Measurements from ENCODE around the gene GAS6.
"Not testable (repeated sequence)": the region's sequence is repeated elsewhere in the genome, so short reads cannot be mapped to it uniquely, and the experiment has no call there.

The GAS6 gene

DNA sequence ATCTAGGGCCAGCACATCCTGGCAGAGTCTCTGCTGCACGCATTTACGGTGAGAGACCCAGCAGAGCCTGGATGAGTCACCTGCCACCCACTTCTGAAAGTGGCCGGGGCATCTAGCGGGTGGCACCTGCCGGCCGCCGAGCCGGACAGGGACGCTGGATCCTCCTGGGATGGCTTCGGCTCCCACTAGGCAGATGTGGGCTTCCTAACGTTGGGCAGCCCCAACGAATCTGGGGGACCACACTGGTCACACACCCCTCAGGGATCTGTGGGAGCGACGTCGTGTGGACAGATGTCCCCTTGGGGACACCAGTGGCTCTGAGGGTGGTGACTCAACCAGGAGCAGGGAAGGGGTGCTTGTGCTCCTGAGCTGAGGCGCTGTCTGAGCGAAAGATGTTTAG is 72.7 kb downstream of the GAS6 start:
- DNase-seq (ENCODE audit: low spot score) = no peak

DNA sequence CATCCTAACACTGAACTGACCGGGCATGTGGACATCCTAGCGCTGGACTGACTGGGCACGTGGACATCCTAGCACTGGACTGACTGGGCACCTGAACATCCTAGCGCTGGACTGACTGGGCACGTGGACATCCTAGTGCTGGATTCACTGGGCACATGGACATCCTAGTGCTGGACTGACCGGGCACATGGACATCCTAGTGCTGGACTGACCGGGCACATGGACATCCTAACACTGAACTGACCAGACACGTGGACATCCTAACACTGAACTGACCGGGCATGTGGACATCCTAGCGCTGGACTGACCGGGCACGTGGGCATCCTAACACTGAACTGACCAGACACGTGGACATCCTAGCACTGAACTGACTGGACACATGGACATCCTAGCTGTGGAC is 73.9 kb downstream of the GAS6 start:
- not testable (repeated sequence) for DNase-seq (ENCODE audit: low spot score)

DNA sequence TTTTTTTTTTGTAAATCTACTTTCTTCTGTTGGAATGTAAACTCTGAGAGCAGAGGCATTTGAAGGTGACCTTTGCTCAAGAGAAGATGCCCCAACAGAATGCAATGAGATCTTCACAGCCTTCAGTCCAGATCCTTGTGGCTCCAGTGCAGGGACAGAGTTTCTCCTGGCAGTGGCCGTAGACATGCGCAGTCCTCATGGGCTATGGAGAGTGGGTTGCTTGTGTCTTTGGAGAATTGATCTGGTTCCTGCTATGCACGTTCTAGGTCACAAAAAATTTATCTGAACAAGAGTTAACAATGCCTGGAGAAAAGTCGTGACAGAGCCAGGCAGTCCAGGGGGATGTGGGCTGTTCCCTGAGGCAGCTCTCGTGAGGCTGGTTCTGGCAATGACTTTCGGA is 74.7 kb downstream of the GAS6 start:
- DNase-seq (ENCODE audit: low spot score) = no peak

DNA sequence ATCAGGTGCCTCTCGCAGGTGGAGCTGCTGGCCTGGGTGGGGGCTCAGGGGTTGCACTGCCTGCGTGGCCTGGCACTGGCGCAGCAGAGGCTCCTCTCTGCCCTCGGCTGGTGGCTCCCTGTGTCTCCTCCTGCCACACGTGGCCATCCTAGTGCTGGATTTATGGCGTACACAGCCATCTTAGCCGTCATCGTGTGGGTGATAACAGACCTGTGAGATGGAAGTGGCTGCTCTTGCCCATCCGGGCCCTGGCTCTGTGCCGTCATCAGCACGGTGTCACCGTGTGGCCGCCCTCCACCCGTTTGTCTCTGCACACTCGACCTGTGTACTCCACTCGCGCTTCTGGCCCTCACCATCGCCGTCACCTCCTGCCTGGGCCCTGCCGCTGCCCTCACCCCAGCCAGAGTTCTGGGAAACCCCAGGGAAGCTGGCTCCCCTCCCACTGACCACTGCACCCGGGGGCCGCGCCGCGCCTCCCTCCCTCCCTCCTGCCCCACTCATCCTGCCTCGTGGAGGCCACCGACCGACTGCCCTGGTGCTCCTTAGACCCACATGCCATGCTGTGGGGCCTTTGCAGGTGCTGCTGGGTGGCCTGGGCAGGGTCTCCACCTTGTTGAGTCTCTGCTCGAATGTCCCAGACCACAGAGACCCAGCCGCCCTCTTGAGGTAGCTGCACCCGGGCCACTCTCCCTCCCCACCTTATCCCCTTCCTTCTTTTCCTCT is 75.3 kb downstream of the GAS6 start:
- no peak for DNase-seq (ENCODE audit: low spot score)

DNA sequence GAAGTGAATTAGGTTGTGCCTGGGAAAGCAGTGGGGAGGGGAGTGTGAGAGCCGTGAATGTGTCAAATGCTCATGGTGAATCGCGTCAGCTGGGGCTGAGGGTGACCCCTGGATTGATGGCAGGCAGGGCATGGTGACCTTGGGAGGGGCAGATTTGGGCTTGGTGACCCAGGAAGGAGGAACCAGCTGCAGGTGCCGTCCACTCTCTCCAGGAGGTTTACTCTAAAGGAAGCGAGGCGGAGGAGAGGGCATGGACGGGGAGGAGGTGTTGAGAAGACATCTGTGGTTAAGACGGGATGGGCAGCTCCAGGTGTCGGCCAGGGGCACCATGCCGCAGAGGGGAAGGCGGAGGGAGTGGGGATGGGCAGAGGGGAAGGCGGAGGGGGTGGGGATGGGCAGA is 76.2 kb downstream of the GAS6 start:
- DNase-seq (ENCODE audit: low spot score) = no peak

DNA sequence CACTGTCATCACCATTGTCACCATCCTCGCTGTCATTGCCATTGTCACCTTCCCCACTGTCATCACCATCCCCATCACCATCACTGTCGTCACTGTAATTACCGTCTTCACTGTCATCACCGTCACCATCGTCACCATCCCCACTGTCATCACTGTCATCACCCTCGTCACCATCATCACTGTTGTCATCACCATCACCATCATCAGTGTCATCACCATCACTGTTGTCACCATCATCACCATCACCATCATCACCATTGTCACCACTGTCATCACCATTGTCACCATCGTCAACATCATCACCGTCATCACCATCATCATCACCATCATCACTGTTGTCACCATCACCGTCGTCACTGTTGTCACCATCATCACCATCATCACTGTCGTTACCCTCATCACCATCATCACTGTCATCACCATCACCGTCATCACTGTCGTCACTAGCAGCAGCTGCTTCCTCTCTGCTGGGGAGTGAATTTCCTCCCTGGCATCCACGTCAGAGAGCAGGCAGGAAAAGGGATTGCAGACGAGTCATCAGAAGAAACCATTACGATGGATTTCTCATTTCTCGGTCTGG is 77.5 kb downstream of the GAS6 start:
- DNase-seq (ENCODE audit: low spot score) = no peak

DNA sequence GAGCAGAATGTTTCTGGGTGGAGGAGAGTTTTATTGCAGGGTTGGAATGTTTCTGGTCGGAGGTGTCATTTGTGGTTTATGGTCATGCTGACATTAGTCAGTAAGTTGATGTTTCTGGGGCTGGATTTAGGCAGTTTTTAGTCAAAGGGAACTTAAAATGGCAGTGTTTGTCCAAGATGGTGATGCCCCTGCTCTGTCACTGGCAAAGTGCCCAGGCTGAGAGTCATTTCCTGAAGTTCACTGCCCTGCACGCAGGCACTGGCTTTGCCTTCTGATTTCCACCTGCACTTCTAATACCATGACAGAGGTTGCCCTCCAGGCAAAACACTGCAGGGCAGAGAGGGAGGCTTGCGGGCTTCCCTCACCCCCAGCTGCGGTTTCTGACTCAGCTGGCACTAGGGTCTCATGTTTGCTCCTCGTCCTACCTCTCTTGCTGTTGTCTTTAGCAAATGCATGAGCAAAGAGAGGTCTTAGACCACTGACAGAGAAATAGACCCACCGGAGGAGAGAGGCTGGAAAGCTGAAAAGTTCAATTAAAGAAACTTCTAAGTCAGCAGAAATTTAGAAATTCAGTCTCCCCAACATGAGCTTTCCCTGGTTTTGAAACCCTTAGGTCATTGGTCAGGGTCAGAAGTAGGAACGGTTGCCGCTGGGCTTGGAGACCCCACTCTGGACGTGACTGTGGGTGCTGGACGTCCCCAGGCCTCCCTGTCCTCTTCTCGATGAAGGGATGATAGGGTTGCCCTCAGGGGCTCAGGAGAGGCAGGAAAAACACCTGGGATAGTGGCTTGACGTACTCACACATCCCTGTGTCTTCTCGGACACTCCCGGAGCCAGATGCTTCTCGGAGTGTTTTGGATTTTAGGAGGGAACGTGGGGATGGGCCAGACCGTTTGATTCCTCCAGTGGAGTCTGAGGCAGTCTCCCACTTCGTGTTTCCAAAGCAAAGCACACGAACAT is 78.5 kb downstream of the GAS6 start:
- DNase-seq (ENCODE audit: low spot score) = no peak

DNA sequence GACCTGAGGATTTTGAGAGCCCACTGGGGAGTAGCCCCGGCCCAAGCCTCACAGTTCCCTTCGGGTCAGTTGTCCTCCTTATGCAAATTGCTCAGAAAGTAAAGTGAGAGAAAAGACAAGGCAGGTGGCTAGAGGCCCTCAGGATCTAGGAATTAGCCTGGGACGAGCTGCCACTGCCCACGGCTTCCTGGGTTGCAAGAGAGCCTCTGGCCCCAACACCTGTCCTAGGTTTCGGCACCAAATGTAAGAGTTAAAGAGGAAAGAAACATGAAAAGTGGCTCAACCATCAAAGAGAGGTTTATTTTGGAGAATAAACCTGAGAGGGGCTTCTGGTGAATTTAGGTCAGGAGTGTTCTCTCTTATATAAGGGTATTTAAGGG is 79.2 kb downstream of the GAS6 start:
- DNase-seq (ENCODE audit: low spot score) = no peak

DNA sequence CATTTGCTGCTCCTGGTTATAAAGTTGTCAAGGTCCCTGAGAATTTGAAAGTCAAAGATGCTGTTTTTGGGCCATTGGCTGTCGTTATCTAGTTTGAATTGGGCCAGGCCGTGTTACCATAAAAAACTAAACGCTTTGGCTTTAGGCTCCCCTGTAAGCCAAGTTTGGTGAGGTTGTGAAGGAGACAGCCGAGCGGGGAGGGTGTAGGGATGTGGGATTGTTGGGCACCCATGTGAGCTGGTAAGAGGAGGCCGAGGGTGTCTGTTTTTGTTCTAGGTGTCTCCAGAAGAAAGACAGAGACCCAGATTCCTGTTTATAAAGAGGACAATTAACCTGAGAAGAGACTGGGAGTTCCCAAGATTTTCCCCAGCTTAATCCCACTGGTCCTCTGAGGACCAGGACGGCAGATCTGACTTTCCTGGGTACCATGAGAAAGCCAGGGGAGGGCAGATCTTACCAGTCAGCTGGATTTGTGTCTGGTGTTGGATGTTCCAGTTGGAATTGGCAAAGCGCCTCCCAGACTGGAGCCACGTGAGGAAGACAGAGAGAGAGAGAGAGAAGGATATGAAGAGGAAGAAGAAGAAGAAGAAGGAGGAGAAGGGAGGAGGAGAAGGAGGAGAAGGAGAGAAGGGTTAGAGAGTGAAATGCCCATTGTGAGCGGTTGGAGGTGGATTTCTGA is 79.8 kb downstream of the GAS6 start:
- DNase-seq (ENCODE audit: low spot score) = no peak

DNA sequence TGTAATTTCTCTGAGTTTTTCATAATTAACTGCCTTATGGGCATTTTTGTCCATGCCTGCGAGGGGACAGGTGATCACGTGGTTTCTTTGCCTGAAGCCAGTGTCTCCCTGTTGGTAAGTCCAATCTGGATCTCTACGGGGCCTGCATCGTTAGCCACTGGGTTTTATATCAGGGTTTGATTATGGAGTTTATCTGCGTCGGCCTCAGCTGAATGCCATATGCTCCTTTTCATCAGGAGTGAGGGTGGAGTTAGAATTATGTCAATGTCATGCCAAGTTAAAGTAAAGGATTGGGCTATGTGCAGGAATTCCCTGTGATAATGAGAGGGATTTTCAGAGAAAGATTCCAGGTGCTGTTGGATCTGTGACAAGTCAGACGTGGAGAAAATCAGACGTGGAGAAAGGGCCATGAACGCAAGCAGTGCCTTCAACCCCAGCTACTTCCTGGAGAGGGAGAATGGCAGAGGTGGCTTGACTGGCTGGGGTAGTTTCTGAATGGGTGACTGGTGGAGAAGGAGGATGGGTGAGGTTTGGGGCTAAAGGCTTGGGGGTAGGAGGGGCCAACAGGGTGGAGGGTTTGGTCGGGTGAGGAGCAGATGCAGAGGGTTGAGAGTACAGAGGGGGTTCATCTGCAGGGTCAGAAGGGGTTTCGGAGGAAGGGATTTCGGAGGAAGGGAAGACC is 80.5 kb downstream of the GAS6 start:
- no peak for DNase-seq (ENCODE audit: low spot score)

DNA sequence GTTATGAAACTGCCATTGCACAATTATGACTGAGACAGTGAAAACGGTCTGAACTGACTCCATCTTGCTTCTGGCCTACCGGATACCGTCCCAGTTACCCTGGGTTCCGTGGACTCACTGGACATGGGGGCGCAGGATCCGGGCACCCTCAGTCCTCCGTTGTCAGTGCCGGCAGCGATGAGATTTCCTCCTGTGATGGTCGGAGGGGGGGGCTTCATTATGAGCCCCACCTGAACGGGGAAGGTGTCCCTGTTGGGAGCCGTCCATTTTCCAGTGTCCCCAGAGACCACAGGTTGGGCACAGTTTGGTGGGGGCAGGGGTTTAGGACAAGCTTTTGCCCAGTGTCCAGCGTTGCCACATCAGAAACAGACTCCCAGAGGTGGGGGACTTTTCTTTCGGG is 81.4 kb downstream of the GAS6 start:
- no peak for DNase-seq (ENCODE audit: low spot score)

DNA sequence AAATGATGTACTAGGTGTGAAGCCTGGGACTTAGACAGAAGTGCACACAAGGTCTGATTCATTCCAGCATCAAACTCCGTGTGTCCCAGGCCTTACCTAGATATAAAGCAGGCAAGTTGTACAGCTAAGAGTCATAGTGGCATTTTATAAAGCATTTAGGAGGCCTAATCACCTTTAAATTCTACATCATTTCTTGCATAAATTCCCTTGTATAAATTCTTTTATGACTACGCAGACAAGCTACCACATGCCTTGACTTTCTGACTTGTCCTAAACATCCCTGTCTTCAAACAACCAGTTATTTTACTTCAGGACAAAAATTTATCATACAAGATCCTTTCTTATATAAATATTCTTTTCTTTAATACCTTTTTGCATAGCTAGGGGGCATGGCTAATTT is 82.3 kb downstream of the GAS6 start:
- no peak for DNase-seq (ENCODE audit: low spot score)

DNA sequence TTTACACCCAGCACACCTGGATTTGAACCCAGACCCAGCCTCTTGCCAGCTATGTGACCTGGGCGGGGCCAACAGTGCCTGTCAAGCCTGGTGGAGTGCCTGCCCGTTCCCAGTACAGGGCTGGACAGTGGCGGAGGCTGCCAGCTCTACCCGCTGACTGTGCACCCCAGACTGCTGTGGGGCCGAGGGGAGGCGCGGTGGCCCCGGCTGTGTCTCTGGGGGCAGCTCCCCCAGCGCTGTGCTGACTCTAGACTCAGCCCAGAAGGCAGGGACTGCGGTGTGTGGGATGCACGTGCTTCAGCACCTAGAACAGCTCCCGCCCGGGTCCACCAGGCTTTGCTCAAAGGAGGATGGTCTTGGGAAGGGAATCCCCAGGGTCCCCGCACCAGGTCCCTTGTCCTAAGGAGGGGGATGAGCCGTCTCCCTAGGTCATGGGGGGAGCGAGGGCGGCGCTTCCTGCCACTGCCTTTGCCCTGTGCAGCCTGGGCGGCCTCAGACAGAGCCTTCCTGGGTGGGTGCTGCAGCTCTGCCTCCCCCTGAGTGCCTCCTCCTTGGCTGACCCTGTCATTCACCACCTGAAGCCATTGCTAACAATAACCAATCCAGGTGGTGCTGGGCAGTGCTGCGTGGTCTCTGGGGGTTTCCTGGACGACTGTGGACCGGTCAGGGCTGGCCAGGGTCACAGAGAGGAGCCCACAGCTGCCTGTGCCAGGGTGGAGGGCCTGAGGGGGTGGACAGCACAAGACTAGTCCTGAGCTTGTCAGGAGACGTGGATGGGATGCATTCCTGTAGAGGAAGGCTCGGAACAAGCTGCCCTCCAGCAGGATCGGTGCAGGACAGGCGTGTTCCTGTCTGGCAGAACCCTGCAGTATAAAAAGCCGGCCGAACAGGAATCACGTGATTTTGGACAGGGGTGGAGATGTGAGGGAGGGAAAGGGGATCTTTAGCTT is 86.3 kb downstream of the GAS6 start:
- no peak for DNase-seq (ENCODE audit: low spot score)

DNA sequence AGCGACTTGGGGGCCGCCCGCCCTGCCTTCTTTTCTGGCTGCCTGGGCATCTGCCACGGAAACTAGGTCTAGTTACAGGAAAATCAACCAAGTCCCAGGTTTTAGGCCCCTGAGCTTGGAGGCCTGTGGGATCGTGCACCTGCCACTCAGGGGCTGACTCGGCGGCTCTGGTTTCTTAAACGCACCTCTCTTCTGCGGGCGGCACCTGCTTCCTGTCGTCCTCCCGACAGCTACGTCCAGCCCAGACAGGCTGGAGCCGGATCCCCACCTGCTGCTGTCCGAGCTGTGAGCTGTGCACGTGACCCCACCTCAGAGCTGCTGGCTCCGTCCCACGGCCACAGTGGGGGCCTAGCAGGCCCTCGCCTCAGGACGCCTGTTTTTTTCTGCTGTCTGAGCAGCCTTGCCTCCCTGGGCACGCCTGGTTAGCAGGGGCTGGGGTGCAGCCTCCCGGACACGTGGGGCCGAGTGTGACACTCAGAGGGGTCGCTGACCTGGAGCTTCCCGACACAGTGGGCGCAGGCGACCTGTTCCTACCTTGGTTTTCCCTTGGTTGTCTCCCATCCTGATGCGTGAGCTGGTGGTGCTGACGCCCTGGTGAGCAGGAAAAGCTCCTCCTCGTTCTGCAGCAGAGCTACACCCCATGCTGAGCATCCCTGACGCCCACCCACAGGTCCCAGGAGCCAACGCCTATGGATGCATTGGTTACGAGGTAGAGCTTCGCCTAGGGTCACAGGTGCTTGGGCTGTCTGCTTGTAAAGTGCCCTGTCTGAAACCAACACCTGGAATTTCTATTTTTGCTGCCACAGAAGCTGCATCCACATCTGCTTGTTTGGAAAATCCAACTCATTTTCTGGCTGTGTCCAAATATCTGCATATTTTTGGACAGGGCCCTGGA is 87.4 kb downstream of the GAS6 start:
- no peak for DNase-seq (ENCODE audit: low spot score)

DNA sequence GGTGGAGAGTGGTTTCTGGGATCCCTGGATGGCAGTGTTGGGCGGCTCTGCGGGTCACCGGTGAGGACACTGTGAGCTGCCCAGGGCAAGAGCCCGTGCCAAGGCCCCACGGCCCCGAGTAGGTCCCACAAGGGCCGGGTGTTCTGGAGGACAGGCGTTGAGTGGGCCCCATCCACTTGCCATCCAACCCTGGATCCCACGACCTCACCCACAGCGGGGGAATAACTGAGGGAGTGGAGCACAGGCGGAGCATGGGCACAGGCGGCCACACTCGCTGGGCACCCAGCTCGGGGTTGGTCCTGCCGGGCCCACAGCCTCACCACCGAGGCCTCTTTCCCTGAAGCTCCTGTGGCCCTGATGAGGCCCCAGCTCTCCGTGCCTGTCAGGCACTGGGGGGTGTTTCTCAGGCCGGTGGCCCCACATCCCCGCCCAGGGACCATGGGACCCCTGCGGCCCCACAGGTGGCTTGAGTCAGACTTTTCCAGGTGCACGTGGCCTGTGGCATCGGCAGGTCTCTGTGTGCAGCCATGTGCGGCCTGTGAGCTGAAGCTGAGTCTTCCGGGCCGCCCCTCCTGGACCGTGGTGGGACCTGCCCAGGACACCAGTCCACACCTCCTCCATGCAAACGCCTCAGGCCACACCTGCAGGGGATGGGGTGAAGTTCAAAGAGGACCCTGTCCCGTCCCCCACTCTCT is 88.3 kb downstream of the GAS6 start:
- DNase-seq (ENCODE audit: low spot score) = no peak

DNA sequence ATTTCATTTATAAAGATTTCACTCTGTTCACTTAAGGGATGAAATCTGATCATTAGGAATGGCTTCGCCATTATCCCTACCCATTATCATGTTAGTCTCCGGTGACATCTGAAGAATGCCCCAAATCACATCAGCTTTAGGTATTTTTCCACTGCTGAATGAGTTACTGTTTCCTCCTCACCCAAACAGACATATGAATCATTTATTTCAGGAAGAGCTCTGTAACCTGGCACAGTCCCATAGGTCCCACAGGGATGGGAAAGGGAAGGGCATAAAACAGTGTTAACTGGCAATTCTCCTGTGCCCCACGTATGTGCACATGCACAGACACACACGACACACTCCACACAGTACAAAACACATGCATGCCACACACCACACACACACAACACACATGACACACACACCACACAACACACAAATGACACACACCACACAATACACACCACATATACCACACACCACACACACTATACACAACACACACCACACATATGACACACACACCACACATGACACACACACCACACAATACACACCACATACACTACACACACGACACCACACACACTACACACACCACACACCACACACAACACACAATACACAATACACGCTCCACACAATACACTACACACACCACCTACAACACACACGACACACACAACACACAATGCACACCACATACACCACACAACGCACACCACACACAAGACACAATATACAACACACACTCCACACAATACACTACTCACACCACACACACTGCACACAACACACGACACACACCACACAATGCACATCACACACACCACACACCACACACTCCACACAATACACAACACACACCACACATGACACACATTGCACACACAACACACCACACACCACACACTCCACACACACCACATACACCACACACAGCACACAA is 89.4 kb downstream of the GAS6 start:
- DNase-seq (ENCODE audit: low spot score) = no peak

DNA sequence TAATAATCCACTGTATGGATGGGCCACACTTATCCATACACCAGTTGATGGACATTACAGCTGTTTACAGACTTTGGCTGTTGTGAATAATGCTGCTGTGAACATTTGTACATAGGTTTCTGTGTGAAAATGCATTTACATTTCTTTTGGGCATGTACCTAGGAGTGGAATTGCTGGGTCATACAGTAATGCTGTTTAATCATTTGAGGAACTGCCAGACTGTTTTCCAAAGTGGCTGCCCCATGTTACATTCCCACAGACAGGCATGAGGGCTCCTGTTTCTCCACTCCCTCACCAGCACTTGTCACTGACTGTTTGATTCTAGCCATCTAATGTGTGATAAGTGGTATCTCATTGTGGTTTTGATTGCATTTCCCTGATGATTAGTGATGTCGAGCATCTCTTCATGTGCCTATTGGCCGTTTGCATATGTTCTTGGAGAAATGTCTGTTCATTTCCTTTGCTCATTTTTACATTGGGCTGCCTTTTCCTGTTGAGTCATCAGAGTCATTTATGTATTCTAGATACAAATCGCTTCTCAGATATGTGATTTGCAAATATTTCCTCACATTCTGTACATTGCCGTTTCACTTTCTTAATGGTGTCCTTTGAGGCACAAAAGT is 92.1 kb downstream of the GAS6 start:
- DNase-seq (ENCODE audit: low spot score) = no peak

DNA sequence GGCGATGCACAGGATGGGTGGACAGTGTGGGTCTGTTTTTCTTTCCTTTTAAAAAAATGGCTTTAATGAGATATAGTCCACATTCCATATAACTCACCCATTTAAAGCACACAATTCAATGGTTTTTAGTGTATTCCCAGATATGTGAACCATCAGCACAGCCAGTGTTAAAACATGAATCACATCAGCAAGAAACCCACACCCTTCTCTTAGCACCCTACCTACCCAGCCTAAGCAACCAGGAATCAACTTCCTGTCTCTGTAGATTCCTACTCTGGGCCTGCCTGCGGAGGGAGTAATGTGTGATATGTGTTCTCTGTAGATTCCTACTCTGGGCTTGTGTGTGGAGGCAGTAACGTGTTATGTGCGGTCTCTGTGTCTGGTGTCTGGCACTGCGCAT is 92.9 kb downstream of the GAS6 start:
- DNase-seq (ENCODE audit: low spot score) = no peak
